BE2C (cell line): ENCODE results near the gene PIEZO1.

Source experiments
- DNase-seq: peaks from one replicate; pipeline ENCODE4 v3.0.0-alpha.2; 2020
- H3K27me3 ChIP-seq: fragments of 250-450 bp; sonication (Bioruptor Pico); 2 replicates; pipeline ENCODE4 v1.5.1; 2020; ENCODE audit warnings: mild to moderate bottlenecking
- H3K36me3 ChIP-seq: fragments of 250-450 bp; sonication (Bioruptor Pico); 2 replicates; pipeline ENCODE4 v1.5.1; 2020; ENCODE audit warnings: mild to moderate bottlenecking
- H3K4me1 ChIP-seq: fragments of 250-450 bp; sonication (Bioruptor Pico); 2 replicates; pipeline ENCODE4 v1.5.1; 2020
- H3K4me3 ChIP-seq: 2 replicates; pipeline ENCODE4 v1.5.1; 2011; ENCODE audit warnings: low read depth, low read length
- H3K9me3 ChIP-seq: fragments of 250-450 bp; sonication (Bioruptor Pico); 2 replicates; pipeline ENCODE4 v1.5.1; 2020
- CTCF ChIP-seq: IDR thresholded peaks from 2 replicates; pipeline ENCODE4 v1.5.1; 2012; ENCODE audit warnings: mild to moderate bottlenecking, low read depth, low read length

Gene PIEZO1

DNA sequence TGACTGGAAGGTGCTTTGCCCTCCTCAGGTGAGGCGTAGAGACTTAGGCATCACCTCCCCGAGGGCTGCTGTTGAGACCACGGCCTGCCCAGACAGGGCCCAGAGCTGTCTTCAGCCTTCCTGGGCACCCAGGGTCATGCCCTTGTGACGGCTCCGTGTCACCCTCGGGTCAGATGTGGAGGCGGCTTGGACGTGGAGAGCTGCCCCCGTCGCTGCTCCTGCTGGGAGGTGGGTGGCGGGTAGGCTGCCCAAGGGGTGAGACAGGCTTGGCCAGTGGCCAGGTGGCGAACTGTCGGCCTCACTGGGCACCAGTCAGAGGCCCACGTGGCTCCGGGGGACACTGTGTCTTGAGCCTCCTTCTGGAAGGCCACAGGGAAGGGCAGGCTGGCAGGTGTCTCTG lies 89.8 kb downstream of the PIEZO1 start:
- H3K36me3 ChIP-seq: peaks cover 8% of the 10 kb centered on the region
- no peaks in the 10 kb centered on the region for H3K27me3 ChIP-seq
- no peak for TF ChIP-seq CTCF
- no peak overlapping the region for H3K4me3 ChIP-seq
- no peak for DNase-seq
- no peaks in the 10 kb centered on the region for H3K9me3 ChIP-seq
- no peaks in the 10 kb centered on the region for H3K4me1 ChIP-seq

GRCh38 chr16:88694221-88695087 lies 90.6 kb downstream of the PIEZO1 start:
- Histone ChIP-seq H3K4me1 (no peaks in the 10 kb centered on the region), H3K4me3 (no peak overlapping the region), H3K27me3 (no peaks in the 10 kb centered on the region), H3K36me3 (peaks cover 8% of the 10 kb centered on the region), H3K9me3 (no peaks in the 10 kb centered on the region)
- TF ChIP-seq CTCF: no peak
- no peak for DNase-seq

GRCh38 chr16:88693420-88694177 lies 91.4 kb downstream of the PIEZO1 start:
- no peak for TF ChIP-seq CTCF
- Histone ChIP-seq H3K4me1 (no peaks in the 10 kb centered on the region), H3K9me3 (no peaks in the 10 kb centered on the region), H3K36me3 (peaks cover 7% of the 10 kb centered on the region), H3K27me3 (no peaks in the 10 kb centered on the region), H3K4me3 (no peak overlapping the region)
- no peak for DNase-seq

DNA sequence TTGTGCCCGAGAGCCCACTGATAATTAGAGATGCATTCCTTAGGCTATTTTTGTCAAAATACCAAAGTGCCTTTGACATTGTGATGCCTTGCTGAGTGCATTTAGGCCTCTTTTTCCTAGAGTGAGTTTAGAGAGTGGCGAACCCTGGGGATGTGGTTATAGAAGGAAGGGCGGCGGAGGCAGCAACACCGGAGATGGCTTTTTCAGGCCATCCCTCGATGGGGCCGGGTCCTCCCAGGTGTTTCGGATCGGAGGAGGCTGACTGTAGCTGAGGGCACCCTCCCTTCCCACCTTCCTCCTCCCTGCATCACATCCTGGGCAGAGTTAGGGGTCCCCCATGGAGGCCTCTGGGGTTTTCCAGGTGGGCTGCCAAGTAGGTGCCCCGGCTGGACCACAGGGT lies 92.2 kb downstream of the PIEZO1 start:
- DNase-seq: no peak
- Histone ChIP-seq H3K9me3 (no peaks in the 10 kb centered on the region), H3K27me3 (no peaks in the 10 kb centered on the region), H3K4me3 (no peak overlapping the region), H3K36me3 (peaks cover 4% of the 10 kb centered on the region; the same call in 1 of the 2 replicates), H3K4me1 (no peaks in the 10 kb centered on the region)
- TF ChIP-seq CTCF: no peak

- no peaks in the 10 kb centered on the region for H3K4me1 ChIP-seq
- TF ChIP-seq CTCF: no peak
- no peak for DNase-seq
- H3K9me3 ChIP-seq: no peaks in the 10 kb centered on the region
- peaks cover 4% of the 10 kb centered on the region; the same call in 1 of the 2 replicates for H3K36me3 ChIP-seq
- peaks cover 4% of the 10 kb centered on the region for H3K27me3 ChIP-seq
- no peak overlapping the region for H3K4me3 ChIP-seq
These were observed 93.0 kb downstream of the PIEZO1 start for GRCh38 chr16:88691924-88692560.
